B cell (primary cell): ENCODE data around the gene KDM7A. TPM values are rescaled to one million over a fixed set of nuclear protein-coding genes. Genes with fewer than 3 reads are reported as not detected.

ENCODE experiments used
- ATAC-seq: fragments of 200-7000 bp; cut with Tn5 transposase; one replicate; pipeline ENCODE4 v1.10.0; 2021; ENCODE audit warnings: low read depth, mild to moderate bottlenecking, moderate number of reproducible peaks, moderate library complexity
- CTCF ChIA-PET: fragments of 350-600 bp; sonication (Branson Sonifier 250); formaldehyde crosslinking; loops from one replicate; lab custom pipeline; 2021; ENCODE audit warnings: antibody characterized with exemption, inconsistent platforms; lab: Charles Lee
- POLR2A ChIA-PET: fragments of 350-600 bp; sonication (Branson Sonifier 250); formaldehyde crosslinking; loops from one replicate; lab custom pipeline; 2021; ENCODE audit warnings: antibody characterized with exemption; lab: Charles Lee
- DNase-seq: peaks from one replicate; pipeline ENCODE4 v3.0.0; 2013
- H2AFZ ChIP-seq: 2 replicates; pipeline ENCODE4 v1.6.1; 2012; ENCODE audit warnings: mild to moderate bottlenecking, low read depth, low read length; ENCODE audit not compliant: insufficient read depth, poor library complexity, severe bottlenecking
- H3K27ac ChIP-seq, 2 donors: 1 replicate in 1 of 2; 2 replicates in 1 of 2; pipeline ENCODE4 v1.5.1; 2012 to 2013; ENCODE audit warnings: low read length in 2 of 2, mild to moderate bottlenecking in 2 of 2, moderate library complexity in 1 of 2
- H3K27me3 ChIP-seq, 4 experiments: fragments of 200-600 bp in 1 of 4; sonication (generic) in 1 of 4; replicated peaks in 1 of 4; 1 replicate in 2 of 4; 2 replicates in 2 of 4; pipeline versions ENCODE4 v1.6.1 to v1.7.0; 2013 to 2016; ENCODE audit warnings: low read length in 3 of 4, mild to moderate bottlenecking in 2 of 4, mixed read lengths in 1 of 4, moderate library complexity in 1 of 4; ENCODE audit not compliant: insufficient read depth in 4 of 4, control insufficient read depth in 3 of 4; ENCODE audit errors: control extremely low read depth in 1 of 4
- H3K36me3 ChIP-seq, 2 experiments: replicated peaks in 1 of 2; 1 replicate in 1 of 2; 2 replicates in 1 of 2; pipeline versions ENCODE4 v1.6.1 to v1.7.1; 2013; ENCODE audit warnings: low read length in 1 of 2; ENCODE audit not compliant: insufficient read depth in 2 of 2, control insufficient read depth in 1 of 2; ENCODE audit errors: control extremely low read depth in 1 of 2, extremely low read depth in 1 of 2
- H3K4me1 ChIP-seq, 2 donors: fragments of 200-600 bp in 1 of 2; sonication (generic) in 1 of 2; 1 replicate in 1 of 2; 2 replicates in 1 of 2; pipeline versions ENCODE4 v1.5.1 to v1.6.1; 2013 to 2017; ENCODE audit warnings: low read length in 2 of 2; ENCODE audit not compliant: control insufficient read depth in 2 of 2, insufficient read depth in 2 of 2
- H3K4me2 ChIP-seq: replicated peaks from 2 replicates; pipeline ENCODE3; 2012; ENCODE audit warnings: mild to moderate bottlenecking, low read depth, low read length; ENCODE audit not compliant: poor library complexity, severe bottlenecking
- H3K4me3 ChIP-seq, 5 experiments: fragments of 200-600 bp in 1 of 5; sonication (generic) in 1 of 5; 1 replicate in 3 of 5; 2 replicates in 2 of 5; pipeline versions ENCODE4 v1.5.1 to v1.7.0; 2011 to 2016; ENCODE audit warnings: low read length in 4 of 5, mild to moderate bottlenecking in 4 of 5, low read depth in 2 of 5, control low read depth in 1 of 5, moderate library complexity in 1 of 5; ENCODE audit not compliant: insufficient read depth in 1 of 5; ENCODE audit errors: control extremely low read depth in 1 of 5, extremely low read depth in 1 of 5
- H3K79me2 ChIP-seq: fragments of 200-600 bp; sonication (generic); one replicate; pipeline ENCODE4 v1.6.0; 2016; ENCODE audit warnings: low read length; ENCODE audit not compliant: control insufficient read depth, insufficient read depth
- H3K9ac ChIP-seq: fragments of 200-600 bp; sonication (generic); 2 replicates; pipeline ENCODE4 v1.6.1; 2017; ENCODE audit warnings: mild to moderate bottlenecking, low read length, moderate library complexity
- H3K9me3 ChIP-seq, 3 donors: one replicate each; pipeline versions ENCODE4 v1.6.1 to v1.7.1; 2013; ENCODE audit warnings: low read length in 2 of 3; ENCODE audit not compliant: control insufficient read depth in 2 of 3, insufficient read depth in 1 of 3; ENCODE audit errors: control extremely low read depth in 1 of 3
- H4K20me1 ChIP-seq: 2 replicates; pipeline ENCODE4 v1.6.0; 2012; ENCODE audit warnings: mild to moderate bottlenecking, low read length; ENCODE audit not compliant: insufficient read depth, control insufficient read depth, poor library complexity, severe bottlenecking
- H3K27ac Mint-ChIP-seq: one replicate; pipeline ENCODE4 v1.8.0; 2021; ENCODE audit warnings: mixed read lengths
- H3K27me3 Mint-ChIP-seq: one replicate; pipeline ENCODE4 v1.8.0; 2021; ENCODE audit warnings: mixed read lengths
- H3K4me1 Mint-ChIP-seq: one replicate; pipeline ENCODE4 v1.8.0; 2021; ENCODE audit warnings: mixed read lengths
- H3K4me3 Mint-ChIP-seq: one replicate; pipeline ENCODE4 v1.8.0; 2021; ENCODE audit warnings: mixed read lengths
- H3K9me3 Mint-ChIP-seq: one replicate; pipeline ENCODE4 v1.8.0; 2022; ENCODE audit warnings: mixed read lengths; ENCODE audit not compliant: insufficient read depth
- EZH2 ChIP-seq: IDR thresholded peaks from 2 replicates; pipeline ENCODE4 v1.6.1; 2012; ENCODE audit warnings: borderline replicate concordance, low read depth, mild to moderate bottlenecking, moderate library complexity, low read length; ENCODE audit not compliant: insufficient read depth, poor library complexity, severe bottlenecking
- WGBS: methylation state at CpG from one replicate; pipeline ENCODE4 v1.1.5; 2013; ENCODE audit warnings: missing lambda C conversion rate; ENCODE audit not compliant: insufficient coverage; 5-methylcytosine and 5-hydroxymethylcytosine counted together
- intact Hi-C: fragments of 100-400 bp; cut with micrococcal nuclease; formaldehyde crosslinking; loops from one replicate; pipeline ENCODE4 v1.10.0; 2022
- polyA plus RNA-seq: library from polyadenylated mRNA; depleted of rRNA; stranded (reverse); fragments of >200 nt; gene quantifications from 2 replicates; pipeline ENCODE4 v1.2.3, GENCODE V29; 2012
- total RNA-seq, 2 donors: library from RNA; stranded (reverse); fragments of 120-200 nt in 1 of 2; gene quantifications; 1 replicate in 1 of 2; 2 replicates in 1 of 2; pipeline versions ENCODE4 v1.2.3 to v1.2.4, GENCODE V29; 2013 to 2022
- TF ChIP-seq, protein P1 (sequence below): fragments of 200-600 bp; IDR thresholded peaks from one replicate; pipeline ENCODE4 v1.8.0; 2022; ENCODE audit warnings: antibody characterized with exemption, mild to moderate bottlenecking

KDM7A gene
- total and polyA plus RNA-seq, 2 donors (not counting 1 experiment from before 2014, with no cell fraction given), result 16.1 to 50.8 TPM

DNA sequence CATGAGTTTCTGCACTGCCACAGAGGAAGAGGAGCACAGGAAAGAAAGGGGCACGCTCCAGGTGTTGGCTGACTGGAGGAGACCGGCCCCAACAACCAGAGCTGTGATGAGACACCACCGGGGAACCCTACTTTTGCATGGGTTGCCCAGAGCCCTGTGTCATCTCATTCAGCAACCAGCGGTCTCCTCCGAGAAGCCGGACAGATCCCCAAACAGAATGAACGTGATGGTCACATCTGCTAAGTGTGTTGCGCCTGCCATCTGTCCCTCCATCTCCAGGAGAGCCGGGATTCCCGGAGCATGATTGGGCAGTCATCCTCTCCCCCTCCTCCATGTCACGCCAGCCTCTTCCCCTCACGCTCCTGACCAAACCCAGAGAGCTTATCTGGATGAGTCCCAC lies 136.9 kb downstream of the KDM7A start:
- TF ChIP-seq, protein P1, sequence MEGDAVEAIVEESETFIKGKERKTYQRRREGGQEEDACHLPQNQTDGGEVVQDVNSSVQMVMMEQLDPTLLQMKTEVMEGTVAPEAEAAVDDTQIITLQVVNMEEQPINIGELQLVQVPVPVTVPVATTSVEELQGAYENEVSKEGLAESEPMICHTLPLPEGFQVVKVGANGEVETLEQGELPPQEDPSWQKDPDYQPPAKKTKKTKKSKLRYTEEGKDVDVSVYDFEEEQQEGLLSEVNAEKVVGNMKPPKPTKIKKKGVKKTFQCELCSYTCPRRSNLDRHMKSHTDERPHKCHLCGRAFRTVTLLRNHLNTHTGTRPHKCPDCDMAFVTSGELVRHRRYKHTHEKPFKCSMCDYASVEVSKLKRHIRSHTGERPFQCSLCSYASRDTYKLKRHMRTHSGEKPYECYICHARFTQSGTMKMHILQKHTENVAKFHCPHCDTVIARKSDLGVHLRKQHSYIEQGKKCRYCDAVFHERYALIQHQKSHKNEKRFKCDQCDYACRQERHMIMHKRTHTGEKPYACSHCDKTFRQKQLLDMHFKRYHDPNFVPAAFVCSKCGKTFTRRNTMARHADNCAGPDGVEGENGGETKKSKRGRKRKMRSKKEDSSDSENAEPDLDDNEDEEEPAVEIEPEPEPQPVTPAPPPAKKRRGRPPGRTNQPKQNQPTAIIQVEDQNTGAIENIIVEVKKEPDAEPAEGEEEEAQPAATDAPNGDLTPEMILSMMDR, result no peak
- TF ChIP-seq EZH2, result no peak
- Histone ChIP-seq H3K4me2 (no peak overlapping the region), H3K9ac (no peak overlapping the region), H4K20me1 (peaks cover 69% of the 10 kb centered on the region), H2AFZ (no peak overlapping the region), H3K4me3 (no peak overlapping the region), H3K36me3 (peaks cover 0 to 75% of the 10 kb centered on the region in 2 experiments), H3K27ac (no peak overlapping the region), H3K79me2 (peaks cover 31% of the 10 kb centered on the region), H3K9me3 (no peaks in the 10 kb centered on the region), H3K4me1 (peaks cover 9 to 12% of the 10 kb centered on the region in 2 donors), H3K27me3 (no peaks in the 10 kb centered on the region)
- DNase-seq, result no peak
- WGBS, result 99% methylated on average over 12 of the region's 12 CpGs
- peaks cover 11% of the 10 kb centered on the region for H3K4me1 Mint-ChIP-seq
- no peaks in the 10 kb centered on the region for H3K9me3 Mint-ChIP-seq
- intact Hi-C loops, result no loop called here
- POLR2A ChIA-PET, result no interaction called here
- CTCF ChIA-PET, result no interaction called here
- no peak for ATAC-seq
- H3K4me3 Mint-ChIP-seq, result no peak overlapping the region
- H3K27ac Mint-ChIP-seq, result no peak overlapping the region
- H3K27me3 Mint-ChIP-seq, result no peaks in the 10 kb centered on the region

DNA sequence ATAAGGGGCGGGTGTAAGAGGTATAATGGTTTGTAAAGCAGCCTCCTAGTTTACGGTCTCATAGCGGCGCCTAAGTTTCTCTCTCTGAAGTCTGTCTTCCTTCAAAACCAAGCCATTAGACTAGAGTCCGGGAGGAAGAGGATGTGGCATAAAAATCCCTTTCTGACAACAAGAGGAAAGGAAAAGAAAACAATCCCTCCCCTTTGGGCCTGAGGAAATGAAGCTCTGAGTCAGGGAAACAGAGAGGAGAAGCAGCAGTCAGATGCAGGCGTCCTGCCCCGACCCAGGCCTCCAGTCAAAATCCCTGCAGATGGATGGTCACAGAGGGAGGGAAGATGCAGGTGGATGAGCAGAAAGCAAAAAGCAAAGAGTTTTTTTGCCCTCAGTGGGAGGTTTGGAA lies 137.7 kb downstream of the KDM7A start:
- Mint-ChIP-seq H3K27ac (no peak overlapping the region), H3K4me3 (no peak overlapping the region), H3K4me1 (peaks cover 11% of the 10 kb centered on the region), H3K27me3 (no peaks in the 10 kb centered on the region), H3K9me3 (no peaks in the 10 kb centered on the region)
- Histone ChIP-seq H3K4me1 (peaks cover 9 to 12% of the 10 kb centered on the region in 2 donors), H3K9ac (no peak overlapping the region), H3K36me3 (peaks cover 0 to 76% of the 10 kb centered on the region in 2 experiments), H3K27ac (no peak overlapping the region), H4K20me1 (peaks cover 65% of the 10 kb centered on the region), H3K27me3 (no peaks in the 10 kb centered on the region), H3K4me3 (no peak overlapping the region), H2AFZ (no peak overlapping the region), H3K9me3 (no peaks in the 10 kb centered on the region), H3K79me2 (peaks cover 27% of the 10 kb centered on the region), H3K4me2 (no peak overlapping the region)
- ChIA-PET CTCF (no interaction called here), POLR2A (no interaction called here)
- ATAC-seq, result no peak
- TF ChIP-seq EZH2, result no peak
- TF ChIP-seq, protein P1, result no peak
- WGBS, result 100% methylated on average over 2 of the region's 7 CpGs
- intact Hi-C loops, result no loop called here
- DNase-seq, result no peak
